ENCODE measurements around the gene CACNA1C.

The CACNA1C gene

GRCh38 chr12:2537868-2538541 lies 485.2 kb downstream of the CACNA1C start:
- TF ChIP-seq, protein P1, sequence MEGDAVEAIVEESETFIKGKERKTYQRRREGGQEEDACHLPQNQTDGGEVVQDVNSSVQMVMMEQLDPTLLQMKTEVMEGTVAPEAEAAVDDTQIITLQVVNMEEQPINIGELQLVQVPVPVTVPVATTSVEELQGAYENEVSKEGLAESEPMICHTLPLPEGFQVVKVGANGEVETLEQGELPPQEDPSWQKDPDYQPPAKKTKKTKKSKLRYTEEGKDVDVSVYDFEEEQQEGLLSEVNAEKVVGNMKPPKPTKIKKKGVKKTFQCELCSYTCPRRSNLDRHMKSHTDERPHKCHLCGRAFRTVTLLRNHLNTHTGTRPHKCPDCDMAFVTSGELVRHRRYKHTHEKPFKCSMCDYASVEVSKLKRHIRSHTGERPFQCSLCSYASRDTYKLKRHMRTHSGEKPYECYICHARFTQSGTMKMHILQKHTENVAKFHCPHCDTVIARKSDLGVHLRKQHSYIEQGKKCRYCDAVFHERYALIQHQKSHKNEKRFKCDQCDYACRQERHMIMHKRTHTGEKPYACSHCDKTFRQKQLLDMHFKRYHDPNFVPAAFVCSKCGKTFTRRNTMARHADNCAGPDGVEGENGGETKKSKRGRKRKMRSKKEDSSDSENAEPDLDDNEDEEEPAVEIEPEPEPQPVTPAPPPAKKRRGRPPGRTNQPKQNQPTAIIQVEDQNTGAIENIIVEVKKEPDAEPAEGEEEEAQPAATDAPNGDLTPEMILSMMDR (conservative IDR thresholded peaks at IDR 0.05; ENCODE audit: low read depth) = no peak
- DNase-seq (ENCODE audit: low spot score) = no peak
- no peak overlapping the region for H3K27ac ChIP-seq
- ChIA-PET CTCF (no interaction called here), POLR2A (ENCODE audit: low non-redundant PET) (no interaction called here)

DNA sequence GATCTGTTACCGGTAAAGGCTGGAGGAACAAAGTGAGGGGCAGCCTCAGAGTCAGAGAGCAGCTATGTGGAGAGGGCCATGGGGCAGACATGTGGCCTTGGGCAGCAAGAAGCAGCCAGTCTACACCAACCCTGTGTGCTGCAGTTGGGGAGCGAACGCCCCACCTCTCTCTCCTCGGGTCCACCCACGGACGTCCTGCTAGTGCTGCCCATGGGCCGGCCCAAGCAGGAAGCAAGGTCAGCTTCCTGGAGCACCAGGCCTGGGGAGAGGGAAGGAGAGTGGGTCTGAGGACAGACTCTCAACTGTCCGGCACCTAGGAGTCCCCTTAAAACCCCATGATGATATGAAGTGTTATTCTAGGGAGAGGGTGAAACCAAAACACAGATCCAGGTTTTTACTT lies 487.2 kb downstream of the CACNA1C start:
- ChIA-PET CTCF (no interaction called here), POLR2A (ENCODE audit: low non-redundant PET) (no interaction called here)
- DNase-seq (ENCODE audit: low spot score) = no peak
- H3K27ac ChIP-seq = no peak overlapping the region
- TF ChIP-seq, protein P1 (conservative IDR thresholded peaks at IDR 0.05; ENCODE audit: low read depth) = no peak

DNA sequence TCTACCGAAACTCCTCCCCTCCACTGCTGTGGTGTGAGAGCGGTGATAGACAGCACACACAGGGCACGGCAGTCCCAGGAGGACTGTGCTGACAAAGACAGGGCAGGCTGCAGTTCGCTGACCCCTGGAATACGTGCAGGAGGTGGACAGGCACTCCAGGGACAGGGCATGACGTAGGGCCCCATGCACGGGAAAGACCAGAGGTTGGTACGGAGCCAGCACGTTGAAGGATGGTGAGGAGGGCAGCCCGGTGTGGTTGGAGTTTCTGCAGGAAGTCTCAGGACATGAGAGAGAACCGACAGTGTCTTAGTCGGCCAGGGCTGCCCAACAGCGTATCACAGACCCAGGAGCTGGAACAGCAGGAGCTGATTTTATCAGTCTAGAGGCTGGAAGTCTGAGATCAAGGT lies 487.8 kb downstream of the CACNA1C start:
- H3K27ac ChIP-seq = no peak overlapping the region
- ChIA-PET POLR2A (ENCODE audit: low non-redundant PET) (no interaction called here), CTCF (no interaction called here)
- no peak for DNase-seq (ENCODE audit: low spot score)
- TF ChIP-seq, protein P1 (conservative IDR thresholded peaks at IDR 0.05; ENCODE audit: low read depth) = no peak

GRCh38 chr12:2541631-2542204 lies 488.9 kb downstream of the CACNA1C start:
- POLR2A ChIA-PET (ENCODE audit: low non-redundant PET) = no interaction called here
- CTCF ChIA-PET = no interaction called here

DNA sequence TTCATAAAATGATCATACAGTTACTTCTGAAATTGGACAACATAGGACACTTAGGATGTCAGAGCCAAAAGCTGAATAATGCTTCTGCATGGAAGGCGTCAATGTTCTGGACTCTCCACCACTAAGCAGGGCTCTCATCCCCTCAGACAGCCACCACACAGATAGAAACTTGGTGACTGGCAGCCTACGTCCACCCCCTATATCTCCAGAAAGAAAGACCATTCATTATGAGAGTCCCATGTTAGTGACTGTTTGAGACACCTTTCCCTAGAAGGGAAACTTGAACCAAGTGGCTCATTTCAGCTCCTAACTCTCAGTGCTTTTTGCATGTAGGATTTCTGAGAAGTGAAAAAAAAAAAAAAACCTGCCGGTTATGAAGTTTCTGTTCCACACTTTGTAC lies 491.0 kb downstream of the CACNA1C start:
- TF ChIP-seq, protein P1 (conservative IDR thresholded peaks at IDR 0.05; ENCODE audit: low read depth) = no peak
- ChIA-PET POLR2A (ENCODE audit: low non-redundant PET) (no interaction called here), CTCF (no interaction called here)
- no peak overlapping the region for H3K27ac ChIP-seq
- no peak for DNase-seq (ENCODE audit: low spot score)

More at GRCh38 chr12:2541631-2542204, 488.9 kb downstream of the CACNA1C start:
- no peak overlapping the region for H3K27ac ChIP-seq
- DNase-seq (ENCODE audit: low spot score) = no peak
- TF ChIP-seq, protein P1 (conservative IDR thresholded peaks at IDR 0.05; ENCODE audit: low read depth) = no peak

- no peak for DNase-seq (ENCODE audit: low spot score)
- no peak overlapping the region for H3K27ac ChIP-seq
- ChIA-PET POLR2A (ENCODE audit: low non-redundant PET) (no interaction called here), CTCF (interaction anchor here (0.7 kb wide), 1 partner anchor 196 kb away, joined by 6 read pairs; no protein-coding TSS in a partner anchor)
- TF ChIP-seq, protein P1 (conservative IDR thresholded peaks at IDR 0.05; ENCODE audit: low read depth) = no peak
Measured at GRCh38 chr12:2544230-2544629, 491.4 kb downstream of the CACNA1C start.

Data from RWPE1 (cell line).